Measurements from ENCODE around the gene PSME1.

PSME1 gene

GRCh38 chr14:24177041-24177825 is 41.2 kb downstream of the PSME1 start:
- DNase-seq, result no peak

GRCh38 chr14:24177891-24178290 is 41.9 kb downstream of the PSME1 start:
- DNase-seq, result no peak

GRCh38 chr14:24178399-24179178 is 42.6 kb downstream of the PSME1 start:
- no peak for DNase-seq

GRCh38 chr14:24179294-24179960 is 43.4 kb downstream of the PSME1 start:
- DNase-seq, result no peak

- no peak for DNase-seq
Observed at GRCh38 chr14:24179961-24180796, 44.2 kb downstream of the PSME1 start.

GRCh38 chr14:24181371-24182077 is 45.5 kb downstream of the PSME1 start:
- DNase-seq, result no peak

- no peak for DNase-seq
Observed at GRCh38 chr14:24182110-24182882, 46.3 kb downstream of the PSME1 start.

GRCh38 chr14:24183014-24183481 is 47.1 kb downstream of the PSME1 start:
- no peak for DNase-seq

- DNase-seq, result no peak
Observed at GRCh38 chr14:24184104-24184970, 48.3 kb downstream of the PSME1 start.

GRCh38 chr14:24185026-24185425 is 49.0 kb downstream of the PSME1 start:
- DNase-seq, result no peak

GRCh38 chr14:24185741-24186140 is 49.7 kb downstream of the PSME1 start:
- DNase-seq, result no peak

- no peak for DNase-seq
Observed at GRCh38 chr14:24186831-24187538, 51.0 kb downstream of the PSME1 start.

- no peak for DNase-seq
Observed at GRCh38 chr14:24187539-24187915, 51.5 kb downstream of the PSME1 start.

Data from cortex of kidney (tissue), 1 donor.